Colonic mucosa (tissue), 4 donors: ENCODE results near the gene CSF2. TPM values are rescaled to one million over a fixed set of nuclear protein-coding genes. Genes with fewer than 3 reads are reported as not detected.

Experiments used
- DNase-seq: peaks from one replicate; pipeline ENCODE4 v3.0.0-alpha.2; 2020
- H3K27ac ChIP-seq: fragments of 200-600 bp; one replicate; pipeline ENCODE4 v1.8.0; 2021
- H3K27me3 ChIP-seq: fragments of 200-600 bp; one replicate; pipeline ENCODE4 v1.8.0; 2021
- H3K36me3 ChIP-seq: fragments of 200-600 bp; one replicate; pipeline ENCODE4 v1.8.0; 2021
- H3K4me1 ChIP-seq: fragments of 200-600 bp; one replicate; pipeline ENCODE4 v1.8.0; 2021; ENCODE audit warnings: mild to moderate bottlenecking
- H3K4me3 ChIP-seq: fragments of 200-600 bp; one replicate; pipeline ENCODE4 v1.8.0; 2021
- H3K9ac ChIP-seq, 2 donors: one replicate each; pipeline ENCODE4 v1.7.0; 2013; ENCODE audit warnings: control low read depth in 2 of 2, low read depth in 2 of 2, low read length in 2 of 2
- H3K9me3 ChIP-seq: fragments of 200-600 bp; one replicate; pipeline ENCODE4 v1.8.0; 2021
- CTCF ChIP-seq: fragments of 200-600 bp; IDR thresholded peaks from one replicate; pipeline ENCODE4 v1.8.0; 2022; ENCODE audit warnings: antibody characterized with exemption, mild to moderate bottlenecking
- intact Hi-C: fragments of 100-400 bp; cut with DNase I; formaldehyde crosslinking; loops from one replicate; pipeline ENCODE4 v1.14.1; 2022
- total RNA-seq, 2 donors: library from RNA; stranded (reverse); fragmentation: NEBNext Ultra II Directional in 1 of 2; extraction: Animal tissue kit (Norgen Biotek cat#: 25700) in 1 of 2; gene quantifications; one replicate each; pipeline ENCODE4 v1.2.1, GENCODE V29; 2021
- donor health status: healthy.
- donor health status: DM: no; HTN: no; CAD: no.
- donor health status: DM: no; HTN: no; CAD: no.

The CSF2 gene
- total RNA-seq, 2 donors from 2014 or later: 0.67 TPM; not detected in 1

GRCh38 chr5:132098621-132099020 is 25.0 kb downstream of the CSF2 start:
- no peak overlapping the region for H3K4me3 ChIP-seq
- H3K27me3 ChIP-seq: no peaks in the 10 kb centered on the region
- no peak overlapping the region for H3K9ac ChIP-seq
- H3K27ac ChIP-seq: no peak overlapping the region
- no peak for DNase-seq
- intact Hi-C loops: no loop called here
- H3K4me1 ChIP-seq: no peaks in the 10 kb centered on the region
- H3K36me3 ChIP-seq: no peaks in the 10 kb centered on the region
- no peaks in the 10 kb centered on the region for H3K9me3 ChIP-seq
- TF ChIP-seq CTCF: no peak

GRCh38 chr5:132099076-132099748 is 25.6 kb downstream of the CSF2 start:
- no peak for DNase-seq
- intact Hi-C loops: no loop called here
- no peak overlapping the region for H3K9ac ChIP-seq
- no peaks in the 10 kb centered on the region for H3K27me3 ChIP-seq
- no peaks in the 10 kb centered on the region for H3K36me3 ChIP-seq
- no peak for TF ChIP-seq CTCF
- no peaks in the 10 kb centered on the region for H3K4me1 ChIP-seq
- no peaks in the 10 kb centered on the region for H3K9me3 ChIP-seq
- no peak overlapping the region for H3K4me3 ChIP-seq
- no peak overlapping the region for H3K27ac ChIP-seq

- H3K27me3 ChIP-seq: no peaks in the 10 kb centered on the region
- H3K9me3 ChIP-seq: no peaks in the 10 kb centered on the region
- no peak overlapping the region for H3K9ac ChIP-seq
- intact Hi-C loops: no loop called here
- no peaks in the 10 kb centered on the region for H3K4me1 ChIP-seq
- H3K4me3 ChIP-seq: no peak overlapping the region
- DNase-seq: no peak
- H3K27ac ChIP-seq: no peak overlapping the region
- no peaks in the 10 kb centered on the region for H3K36me3 ChIP-seq
- TF ChIP-seq CTCF: no peak
Observed at GRCh38 chr5:132099905-132100304, 26.3 kb downstream of the CSF2 start.

GRCh38 chr5:132100672-132101261 is 27.2 kb downstream of the CSF2 start:
- Histone ChIP-seq H3K9ac (no peak overlapping the region), H3K27me3 (no peaks in the 10 kb centered on the region), H3K4me3 (no peak overlapping the region), H3K27ac (no peak overlapping the region), H3K36me3 (no peaks in the 10 kb centered on the region), H3K9me3 (no peaks in the 10 kb centered on the region), H3K4me1 (no peaks in the 10 kb centered on the region)
- intact Hi-C loops: no loop called here
- no peak for DNase-seq
- TF ChIP-seq CTCF: no peak

- no peak overlapping the region for H3K9ac ChIP-seq
- H3K36me3 ChIP-seq: no peaks in the 10 kb centered on the region
- intact Hi-C loops: no loop called here
- no peaks in the 10 kb centered on the region for H3K27me3 ChIP-seq
- H3K9me3 ChIP-seq: no peaks in the 10 kb centered on the region
- no peak overlapping the region for H3K27ac ChIP-seq
- no peaks in the 10 kb centered on the region for H3K4me1 ChIP-seq
- no peak for DNase-seq
- no peak overlapping the region for H3K4me3 ChIP-seq
- TF ChIP-seq CTCF: no peak
Observed at GRCh38 chr5:132101385-132101880, 27.8 kb downstream of the CSF2 start.
